Activated CD4-positive, alpha-beta T cell treated with anti-CD3 and anti-CD28 coated beads, Interleukin-2, amount 50 U/mL, for 48 hours (primary cell): ENCODE results near the gene SEL1L2.

ENCODE experiments used
- DNase-seq, 2 experiments: peaks; one replicate each; pipeline ENCODE4 v3.0.0-alpha.2; 2020

SEL1L2 gene

GRCh38 chr20:13810446-13810845 is 180.0 kb downstream of the SEL1L2 start:
- DNase-seq: no peak

- DNase-seq: no peak
Measured at GRCh38 chr20:13809855-13810254, 180.6 kb downstream of the SEL1L2 start.

GRCh38 chr20:13809373-13809772 is 181.0 kb downstream of the SEL1L2 start:
- no peak for DNase-seq

- no peak for DNase-seq
Measured at GRCh38 chr20:13800728-13801134, 189.7 kb downstream of the SEL1L2 start.

GRCh38 chr20:13799974-13800373 is 190.4 kb downstream of the SEL1L2 start:
- DNase-seq: no peak
